Activated CD4-positive, alpha-beta T cell treated with anti-CD3 and anti-CD28 coated beads, Interleukin-2, amount 50 U/mL, for 48 hours (primary cell): ENCODE measurements around the gene GAGE12C.
"Not testable (repeated sequence)": the region's sequence is repeated elsewhere in the genome, so short reads cannot be mapped to it uniquely, and the experiment has no call there.

Source experiments
- DNase-seq, 2 experiments: peaks; one replicate each; pipeline ENCODE4 v3.0.0-alpha.2; 2020

Gene GAGE12C

DNA sequence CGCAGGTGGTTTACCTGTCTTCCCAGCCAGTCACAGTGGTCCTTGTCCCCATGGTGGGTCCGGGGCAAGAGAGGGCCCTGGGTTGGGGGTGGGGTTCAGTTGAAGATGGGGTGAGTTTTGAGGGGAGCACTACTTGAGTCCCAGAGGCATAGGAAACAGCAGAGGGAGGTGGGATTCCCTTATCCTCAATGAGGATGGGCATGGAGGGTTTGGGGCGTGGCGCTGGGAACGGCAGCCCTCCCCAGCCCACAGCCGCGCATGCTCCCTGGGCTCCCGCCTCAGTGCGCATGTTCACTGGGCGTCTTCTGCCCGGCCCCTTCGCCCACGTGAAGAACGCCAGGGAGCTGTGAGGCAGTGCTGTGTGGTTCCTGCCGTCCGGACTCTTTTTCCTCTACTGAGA is at the start of gene GAGE12C:
GAGE12C (plus strand) TSS at position 301 of the 400 bp plus-strand sequence. CDS start 1,155 bp downstream, outside the sequence.
- DNase-seq, result not testable (repeated sequence)

DNA sequence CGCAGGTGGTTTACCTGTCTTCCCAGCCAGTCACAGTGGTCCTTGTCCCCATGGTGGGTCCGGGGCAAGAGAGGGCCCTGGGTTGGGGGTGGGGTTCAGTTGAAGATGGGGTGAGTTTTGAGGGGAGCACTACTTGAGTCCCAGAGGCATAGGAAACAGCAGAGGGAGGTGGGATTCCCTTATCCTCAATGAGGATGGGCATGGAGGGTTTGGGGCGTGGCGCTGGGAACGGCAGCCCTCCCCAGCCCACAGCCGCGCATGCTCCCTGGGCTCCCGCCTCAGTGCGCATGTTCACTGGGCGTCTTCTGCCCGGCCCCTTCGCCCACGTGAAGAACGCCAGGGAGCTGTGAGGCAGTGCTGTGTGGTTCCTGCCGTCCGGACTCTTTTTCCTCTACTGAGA is 9.5 kb downstream of the GAGE12C start, which contains the start of gene GAGE12D:
GAGE12D (plus strand) TSS at position 301 of the 400 bp plus-strand sequence. CDS start 1,155 bp downstream, outside the sequence.
- DNase-seq, result not testable (repeated sequence)

DNA sequence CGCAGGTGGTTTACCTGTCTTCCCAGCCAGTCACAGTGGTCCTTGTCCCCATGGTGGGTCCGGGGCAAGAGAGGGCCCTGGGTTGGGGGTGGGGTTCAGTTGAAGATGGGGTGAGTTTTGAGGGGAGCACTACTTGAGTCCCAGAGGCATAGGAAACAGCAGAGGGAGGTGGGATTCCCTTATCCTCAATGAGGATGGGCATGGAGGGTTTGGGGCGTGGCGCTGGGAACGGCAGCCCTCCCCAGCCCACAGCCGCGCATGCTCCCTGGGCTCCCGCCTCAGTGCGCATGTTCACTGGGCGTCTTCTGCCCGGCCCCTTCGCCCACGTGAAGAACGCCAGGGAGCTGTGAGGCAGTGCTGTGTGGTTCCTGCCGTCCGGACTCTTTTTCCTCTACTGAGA is 19.0 kb downstream of the GAGE12C start, which contains the start of gene GAGE12E:
GAGE12E (plus strand) TSS at position 301 of the 400 bp plus-strand sequence. CDS start 1,155 bp downstream, outside the sequence.
- not testable (repeated sequence) for DNase-seq

DNA sequence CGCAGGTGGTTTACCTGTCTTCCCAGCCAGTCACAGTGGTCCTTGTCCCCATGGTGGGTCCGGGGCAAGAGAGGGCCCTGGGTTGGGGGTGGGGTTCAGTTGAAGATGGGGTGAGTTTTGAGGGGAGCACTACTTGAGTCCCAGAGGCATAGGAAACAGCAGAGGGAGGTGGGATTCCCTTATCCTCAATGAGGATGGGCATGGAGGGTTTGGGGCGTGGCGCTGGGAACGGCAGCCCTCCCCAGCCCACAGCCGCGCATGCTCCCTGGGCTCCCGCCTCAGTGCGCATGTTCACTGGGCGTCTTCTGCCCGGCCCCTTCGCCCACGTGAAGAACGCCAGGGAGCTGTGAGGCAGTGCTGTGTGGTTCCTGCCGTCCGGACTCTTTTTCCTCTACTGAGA is 28.6 kb downstream of the GAGE12C start, which contains the start of gene GAGE12F:
GAGE12F (plus strand) TSS at position 301 of the 400 bp plus-strand sequence. CDS start 1,155 bp downstream, outside the sequence.
- not testable (repeated sequence) for DNase-seq

DNA sequence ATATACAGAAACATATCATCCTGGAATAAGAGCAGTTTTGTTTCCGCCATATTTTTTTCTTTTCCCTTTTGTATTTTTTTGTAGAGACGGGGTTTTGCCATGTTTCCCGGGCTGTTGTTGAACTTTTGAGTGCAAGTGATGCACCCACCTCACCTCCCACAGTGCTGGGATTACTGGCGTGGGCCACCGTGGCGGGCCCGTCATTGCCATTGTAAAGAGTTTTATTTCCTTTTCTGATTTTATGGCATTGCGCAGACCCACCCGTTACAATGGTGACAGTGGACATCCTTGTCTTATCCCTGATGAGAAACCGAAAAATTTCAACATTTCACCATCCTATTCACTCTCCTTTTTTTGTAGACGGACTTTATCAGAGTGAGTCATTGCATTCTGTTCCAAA is 36.8 kb downstream of the GAGE12C start:
- DNase-seq, result not testable (repeated sequence)

GRCh38 chrX:49569152-49569551 is 37.2 kb downstream of the GAGE12C start:
- not testable (repeated sequence) for DNase-seq

DNA sequence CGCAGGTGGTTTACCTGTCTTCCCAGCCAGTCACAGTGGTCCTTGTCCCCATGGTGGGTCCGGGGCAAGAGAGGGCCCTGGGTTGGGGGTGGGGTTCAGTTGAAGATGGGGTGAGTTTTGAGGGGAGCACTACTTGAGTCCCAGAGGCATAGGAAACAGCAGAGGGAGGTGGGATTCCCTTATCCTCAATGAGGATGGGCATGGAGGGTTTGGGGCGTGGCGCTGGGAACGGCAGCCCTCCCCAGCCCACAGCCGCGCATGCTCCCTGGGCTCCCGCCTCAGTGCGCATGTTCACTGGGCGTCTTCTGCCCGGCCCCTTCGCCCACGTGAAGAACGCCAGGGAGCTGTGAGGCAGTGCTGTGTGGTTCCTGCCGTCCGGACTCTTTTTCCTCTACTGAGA is 38.1 kb downstream of the GAGE12C start, which contains the start of gene GAGE12G:
GAGE12G (plus strand) TSS at position 301 of the 400 bp plus-strand sequence. CDS start 1,155 bp downstream, outside the sequence.
- DNase-seq, result not testable (repeated sequence)

GRCh38 chrX:49579649-49580048 is 47.7 kb downstream of the GAGE12C start, which contains the start of gene GAGE12H:
TSS of gene GAGE12H (plus strand) at chrX:49579949. CDS start at chrX:49581104, 1,155 bp downstream.
- not testable (repeated sequence) for DNase-seq
